Activated naive CD4-positive, alpha-beta T cell treated with anti-CD3 and anti-CD28 coated beads, Interleukin-2, amount 50 U/mL, for 24 hours (primary cell): Measurements from ENCODE around the gene SLC35A4.
"Not testable (repeated sequence)": the region's sequence is repeated elsewhere in the genome, so short reads cannot be mapped to it uniquely, and the experiment has no call there.

Source experiments
- H3K27ac Mint-ChIP-seq: one replicate; pipeline ENCODE4 v1.8.0; 2021; ENCODE audit warnings: mild to moderate bottlenecking, mixed read lengths
- H3K27me3 Mint-ChIP-seq: one replicate; pipeline ENCODE4 v1.8.0; 2021; ENCODE audit warnings: mixed read lengths
- H3K36me3 Mint-ChIP-seq: one replicate; pipeline ENCODE4 v1.8.0; 2021; ENCODE audit warnings: mixed read lengths
- H3K4me1 Mint-ChIP-seq: one replicate; pipeline ENCODE4 v1.8.0; 2021; ENCODE audit warnings: mixed read lengths
- H3K4me3 Mint-ChIP-seq: one replicate; pipeline ENCODE4 v1.8.0; 2021; ENCODE audit warnings: mild to moderate bottlenecking, mixed read lengths
- H3K9me3 Mint-ChIP-seq: one replicate; pipeline ENCODE4 v1.8.0; 2021; ENCODE audit warnings: mixed read lengths

SLC35A4 gene

GRCh38 chr5:140595538-140596300 is 31.1 kb downstream of the SLC35A4 start:
- Mint-ChIP-seq H3K4me1 (no peaks in the 10 kb centered on the region), H3K36me3 (peaks cover 1% of the 10 kb centered on the region), H3K27me3 (no peaks in the 10 kb centered on the region), H3K9me3 (no peaks in the 10 kb centered on the region), H3K4me3 (no peak overlapping the region), H3K27ac (no peak overlapping the region)

- H3K4me1 Mint-ChIP-seq = no peaks in the 10 kb centered on the region
- no peak overlapping the region for H3K27ac Mint-ChIP-seq
- H3K9me3 Mint-ChIP-seq = no peaks in the 10 kb centered on the region
- no peak overlapping the region for H3K4me3 Mint-ChIP-seq
- peaks cover 1% of the 10 kb centered on the region for H3K36me3 Mint-ChIP-seq
- no peaks in the 10 kb centered on the region for H3K27me3 Mint-ChIP-seq
Measured at GRCh38 chr5:140596321-140596741, 31.7 kb downstream of the SLC35A4 start.

GRCh38 chr5:140598836-140599235 is 34.2 kb downstream of the SLC35A4 start:
- Mint-ChIP-seq H3K27me3 (no peaks in the 10 kb centered on the region), H3K9me3 (no peaks in the 10 kb centered on the region), H3K4me1 (no peaks in the 10 kb centered on the region), H3K27ac (no peak overlapping the region), H3K36me3 (peaks cover 1% of the 10 kb centered on the region), H3K4me3 (no peak overlapping the region)

GRCh38 chr5:140600096-140600495 is 35.5 kb downstream of the SLC35A4 start:
- Mint-ChIP-seq H3K36me3 (peaks cover 1% of the 10 kb centered on the region), H3K27ac (no peak overlapping the region), H3K27me3 (no peaks in the 10 kb centered on the region), H3K4me1 (no peaks in the 10 kb centered on the region), H3K9me3 (no peaks in the 10 kb centered on the region), H3K4me3 (no peak overlapping the region)

GRCh38 chr5:140602147-140602546 is 37.5 kb downstream of the SLC35A4 start:
- Mint-ChIP-seq H3K4me3 (no peak overlapping the region), H3K27ac (no peak overlapping the region), H3K9me3 (no peaks in the 10 kb centered on the region), H3K27me3 (no peaks in the 10 kb centered on the region), H3K36me3 (peaks cover 1% of the 10 kb centered on the region), H3K4me1 (no peaks in the 10 kb centered on the region)

GRCh38 chr5:140603446-140603698 is 38.7 kb downstream of the SLC35A4 start:
- not testable (repeated sequence) for H3K4me1 Mint-ChIP-seq, H3K36me3 Mint-ChIP-seq, H3K27ac Mint-ChIP-seq, H3K9me3 Mint-ChIP-seq, H3K27me3 Mint-ChIP-seq, H3K4me3 Mint-ChIP-seq

- Mint-ChIP-seq H3K4me1 (no peaks in the 10 kb centered on the region), H3K9me3 (no peaks in the 10 kb centered on the region), H3K4me3 (no peak overlapping the region), H3K36me3 (peaks cover 1% of the 10 kb centered on the region), H3K27ac (no peak overlapping the region), H3K27me3 (no peaks in the 10 kb centered on the region)
Measured at GRCh38 chr5:140603734-140604133, 39.1 kb downstream of the SLC35A4 start.

- no peaks in the 10 kb centered on the region for H3K36me3 Mint-ChIP-seq
- no peak overlapping the region for H3K27ac Mint-ChIP-seq
- H3K9me3 Mint-ChIP-seq = no peaks in the 10 kb centered on the region
- H3K27me3 Mint-ChIP-seq = no peaks in the 10 kb centered on the region
- peaks cover 10% of the 10 kb centered on the region for H3K4me1 Mint-ChIP-seq
- no peak overlapping the region for H3K4me3 Mint-ChIP-seq
Measured at GRCh38 chr5:140605879-140606278, 41.3 kb downstream of the SLC35A4 start.

- Mint-ChIP-seq H3K4me1 (peaks cover 18% of the 10 kb centered on the region), H3K9me3 (no peaks in the 10 kb centered on the region), H3K4me3 (no peak overlapping the region), H3K36me3 (no peaks in the 10 kb centered on the region), H3K27me3 (peaks cover 4% of the 10 kb centered on the region), H3K27ac (no peak overlapping the region)
Measured at GRCh38 chr5:140607031-140607430, 42.4 kb downstream of the SLC35A4 start.

GRCh38 chr5:140608722-140609121 is 44.1 kb downstream of the SLC35A4 start:
- Mint-ChIP-seq H3K4me1 (peaks cover 26% of the 10 kb centered on the region), H3K9me3 (no peaks in the 10 kb centered on the region), H3K36me3 (no peaks in the 10 kb centered on the region), H3K4me3 (no peak overlapping the region), H3K27ac (no peak overlapping the region), H3K27me3 (peaks cover 8% of the 10 kb centered on the region)

GRCh38 chr5:140609126-140609525 is 44.5 kb downstream of the SLC35A4 start:
- Mint-ChIP-seq H3K27me3 (peaks cover 8% of the 10 kb centered on the region), H3K36me3 (no peaks in the 10 kb centered on the region), H3K4me1 (peaks cover 26% of the 10 kb centered on the region), H3K4me3 (no peak overlapping the region), H3K27ac (no peak overlapping the region), H3K9me3 (no peaks in the 10 kb centered on the region)

GRCh38 chr5:140611020-140611521 is 46.4 kb downstream of the SLC35A4 start:
- peaks cover 26% of the 10 kb centered on the region for H3K4me1 Mint-ChIP-seq
- peaks cover 8% of the 10 kb centered on the region for H3K27me3 Mint-ChIP-seq
- H3K4me3 Mint-ChIP-seq = no peak overlapping the region
- H3K9me3 Mint-ChIP-seq = no peaks in the 10 kb centered on the region
- no peaks in the 10 kb centered on the region for H3K36me3 Mint-ChIP-seq
- H3K27ac Mint-ChIP-seq = no peak overlapping the region
